NCI-H748 treated with DMSO at 0.1 percent for 48 hours (cell line): ENCODE data around the gene KCNJ9.

Experiments used
- DNase-seq: peaks from one replicate; lab custom pipeline; 2025; lab: John Stamatoyannopoulos, UW

KCNJ9 gene

DNA sequence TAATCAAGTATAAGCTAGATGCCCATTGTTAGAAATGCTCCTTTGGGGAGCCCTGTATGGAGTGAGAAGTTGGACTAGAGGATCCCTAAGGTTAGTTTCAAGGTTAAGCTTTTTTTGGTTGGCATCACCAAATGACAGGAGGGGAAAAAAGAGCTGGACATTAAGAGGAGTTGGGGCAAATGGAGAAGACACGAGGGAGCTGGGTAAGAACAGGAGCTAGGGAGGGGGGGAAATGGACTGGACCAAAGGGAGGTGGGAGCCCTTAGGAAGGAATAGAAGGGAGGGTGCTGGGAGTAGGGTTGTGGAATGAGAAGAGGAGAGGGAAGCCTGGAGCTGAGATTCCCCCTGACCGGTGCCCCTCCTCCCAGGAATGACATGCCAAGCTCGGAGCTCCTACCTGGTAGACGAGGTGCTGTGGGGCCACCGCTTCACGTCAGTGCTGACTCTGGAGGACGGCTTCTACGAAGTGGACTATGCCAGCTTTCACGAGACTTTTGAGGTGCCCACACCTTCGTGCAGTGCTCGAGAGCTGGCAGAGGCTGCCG lies 5.9 kb downstream of the KCNJ9 start:
- DNase-seq = no peak

DNA sequence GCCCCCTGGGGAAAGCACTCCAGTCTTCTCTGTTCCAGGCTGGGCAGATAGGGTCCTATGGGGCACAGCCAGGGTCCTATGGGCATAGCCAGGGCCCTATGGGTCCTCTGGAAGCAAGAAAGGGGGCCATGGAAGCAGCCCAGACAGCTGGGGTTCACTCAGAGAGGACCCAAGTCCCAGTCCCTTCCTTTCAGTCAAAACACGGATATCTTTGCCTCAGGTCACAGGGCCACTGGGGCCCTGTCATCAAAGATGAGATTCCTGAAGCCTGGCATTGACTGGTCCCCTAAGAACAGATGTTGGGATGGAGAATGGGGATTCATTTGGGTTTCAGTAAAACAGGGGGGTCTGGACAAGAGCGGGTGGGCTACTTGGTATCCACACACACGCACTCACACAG lies 8.5 kb downstream of the KCNJ9 start:
- no peak for DNase-seq

DNA sequence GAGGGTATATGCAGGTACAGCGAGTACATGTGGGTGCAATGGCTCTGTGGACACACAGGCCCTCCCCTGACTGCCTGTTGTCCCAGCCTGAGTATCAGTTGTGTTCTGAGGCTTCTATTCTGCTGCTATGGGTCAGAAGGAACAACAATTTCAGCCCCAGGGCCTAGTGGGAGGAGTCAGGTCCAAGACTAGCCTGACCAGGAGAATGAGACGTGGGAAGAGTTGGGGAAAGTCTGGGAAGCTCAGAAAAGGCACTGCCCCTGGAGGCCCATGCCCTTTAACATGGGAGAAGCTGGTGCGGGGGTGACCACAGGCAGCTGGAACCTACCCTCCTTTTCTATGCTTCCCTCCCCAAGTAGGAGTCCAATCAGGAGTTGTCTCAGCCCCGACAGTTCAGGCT lies 9.4 kb downstream of the KCNJ9 start:
- DNase-seq = no peak

DNA sequence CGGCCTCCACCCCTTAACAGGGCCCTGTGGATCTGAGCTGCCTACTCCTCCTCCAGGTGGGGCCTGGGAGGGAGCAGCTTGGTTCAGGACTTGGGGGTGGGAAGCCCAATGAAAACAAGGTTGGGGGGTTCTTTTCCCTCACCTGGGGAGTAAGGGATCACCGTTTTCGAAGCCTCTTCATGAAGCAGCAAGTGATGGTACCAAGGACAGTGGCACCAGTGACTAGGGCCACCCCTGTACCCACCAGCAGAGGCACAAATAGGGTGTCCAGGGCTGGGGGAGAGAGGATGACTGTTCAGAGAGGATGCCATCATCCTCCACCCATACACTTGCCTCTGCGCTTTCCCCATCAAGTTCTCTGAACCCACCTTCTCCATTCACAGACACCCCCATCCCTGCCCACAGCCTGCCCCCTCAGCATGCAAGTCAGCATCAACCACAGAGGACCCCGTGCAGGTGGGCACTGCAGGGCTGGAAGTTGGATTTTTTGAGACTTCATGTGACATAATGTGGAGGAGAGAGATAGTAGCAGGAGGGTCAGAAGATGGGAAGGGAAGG lies 10.4 kb downstream of the KCNJ9 start:
- DNase-seq = no peak

DNA sequence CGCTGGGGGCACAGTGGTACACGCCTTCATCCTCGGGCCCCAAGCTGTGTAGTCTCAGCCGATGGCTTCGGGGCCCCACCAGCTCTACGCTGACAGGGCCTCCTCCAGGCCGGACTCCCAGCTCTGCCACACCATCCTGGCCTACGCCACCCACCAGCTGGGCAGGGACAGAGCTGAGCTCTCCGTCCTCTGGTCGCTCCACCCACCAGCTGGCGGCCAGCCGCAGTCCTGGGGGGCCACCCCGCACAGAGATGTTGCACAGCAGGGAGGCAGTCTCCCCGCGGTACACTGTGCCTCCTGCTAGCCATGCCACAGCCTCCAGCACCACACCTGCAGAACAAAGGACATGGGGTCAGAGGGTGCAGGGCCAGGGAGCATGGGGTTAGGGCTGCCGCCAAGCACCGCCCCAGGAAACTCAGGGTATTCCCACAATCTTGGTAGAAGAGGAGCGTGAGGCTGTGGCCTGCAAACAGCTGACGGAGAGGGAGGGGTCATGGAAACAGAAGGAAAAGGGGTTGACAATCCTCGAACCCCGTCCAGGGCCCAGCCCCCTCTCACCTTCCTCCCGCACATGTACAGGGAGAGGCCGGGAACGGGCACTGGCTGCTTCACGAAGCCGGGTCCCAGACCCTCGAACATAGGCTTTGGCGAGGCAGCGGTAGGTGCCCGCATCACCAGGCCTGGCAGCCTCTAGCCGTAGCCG lies 11.2 kb downstream of the KCNJ9 start:
- DNase-seq = no peak

DNA sequence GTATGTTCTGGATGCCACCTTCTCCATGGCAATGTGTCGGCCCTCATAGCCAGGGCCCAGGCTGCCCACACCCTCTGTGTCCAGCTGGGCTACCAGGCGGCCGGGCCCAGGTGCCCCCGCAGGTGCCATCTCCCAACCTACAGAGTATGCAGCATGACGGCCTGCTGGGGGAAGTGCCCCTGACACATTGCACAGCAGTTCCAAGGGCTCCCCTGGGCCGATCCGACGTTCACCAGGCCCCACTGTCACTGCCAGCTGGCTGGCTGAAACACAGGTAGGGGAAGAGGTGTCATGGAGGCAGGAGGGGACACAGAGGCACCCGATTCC lies 11.7 kb downstream of the KCNJ9 start:
- no peak for DNase-seq

DNA sequence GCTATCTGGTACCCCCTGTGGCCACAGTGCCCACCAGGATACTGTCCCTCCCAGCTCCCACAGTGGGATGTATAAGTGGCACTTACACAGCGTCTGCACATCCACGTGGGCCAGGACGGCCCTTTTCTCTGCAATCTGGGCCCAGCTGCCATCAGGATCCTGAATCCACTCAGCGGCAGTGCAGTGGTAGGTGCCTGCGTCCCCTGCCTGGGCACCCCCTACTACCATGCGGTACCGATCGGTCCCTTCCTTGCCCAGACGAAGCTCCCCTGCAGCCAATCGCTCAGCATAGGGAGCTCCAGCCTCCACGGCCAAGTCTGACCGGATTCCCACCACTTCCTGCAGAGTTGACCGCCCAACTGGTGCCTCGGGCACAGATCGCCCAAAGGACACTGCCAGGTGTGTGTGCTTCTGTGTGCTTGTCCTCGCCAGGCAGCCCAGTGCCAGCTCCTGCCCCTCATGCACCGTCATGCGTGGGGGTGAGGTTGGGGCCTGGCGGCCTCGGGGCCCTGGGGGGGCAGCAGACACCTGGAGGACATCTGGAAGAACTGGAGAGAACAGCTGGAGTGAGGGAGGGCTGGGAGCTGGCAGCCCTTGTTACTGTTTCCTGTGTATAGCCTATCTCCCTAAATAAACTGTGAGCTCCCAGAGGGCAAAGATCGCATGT lies 12.4 kb downstream of the KCNJ9 start:
- DNase-seq = no peak

DNA sequence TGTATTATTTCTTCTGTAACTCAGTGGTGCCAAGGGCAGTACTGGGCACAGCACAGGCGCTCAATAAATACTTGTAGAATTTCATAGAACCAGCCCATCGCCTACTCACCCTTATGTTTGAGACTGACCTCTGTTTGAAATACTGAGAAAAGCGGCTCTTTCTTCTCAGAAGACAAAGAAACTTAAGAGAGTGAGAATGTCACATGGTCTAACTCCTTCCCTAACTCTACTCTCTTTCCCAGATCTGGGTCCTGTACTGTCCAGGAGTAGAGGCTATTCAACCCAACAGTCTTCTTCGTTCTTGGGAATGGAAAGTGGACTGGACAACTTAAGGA lies 12.9 kb downstream of the KCNJ9 start:
- DNase-seq = no peak

DNA sequence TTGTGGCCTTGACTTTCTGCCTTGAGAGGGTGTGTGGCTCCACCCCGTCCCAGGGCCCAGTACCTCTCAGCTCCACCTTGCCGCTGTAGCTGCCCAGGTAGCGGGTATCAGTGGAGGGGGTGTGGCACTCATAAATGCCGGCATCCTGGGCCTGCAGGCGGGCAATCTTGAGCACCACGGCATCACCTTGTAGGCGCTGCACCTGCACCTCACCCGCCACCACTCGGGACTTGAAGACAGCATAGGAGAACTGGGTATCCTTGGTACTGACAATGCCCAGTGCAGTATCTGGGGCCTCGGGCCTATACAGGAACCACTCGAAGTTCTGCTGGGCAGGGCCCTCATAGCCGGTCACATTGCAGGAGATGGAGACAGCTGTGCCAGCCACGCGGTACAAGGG lies 13.5 kb downstream of the KCNJ9 start:
- DNase-seq = no peak

DNA sequence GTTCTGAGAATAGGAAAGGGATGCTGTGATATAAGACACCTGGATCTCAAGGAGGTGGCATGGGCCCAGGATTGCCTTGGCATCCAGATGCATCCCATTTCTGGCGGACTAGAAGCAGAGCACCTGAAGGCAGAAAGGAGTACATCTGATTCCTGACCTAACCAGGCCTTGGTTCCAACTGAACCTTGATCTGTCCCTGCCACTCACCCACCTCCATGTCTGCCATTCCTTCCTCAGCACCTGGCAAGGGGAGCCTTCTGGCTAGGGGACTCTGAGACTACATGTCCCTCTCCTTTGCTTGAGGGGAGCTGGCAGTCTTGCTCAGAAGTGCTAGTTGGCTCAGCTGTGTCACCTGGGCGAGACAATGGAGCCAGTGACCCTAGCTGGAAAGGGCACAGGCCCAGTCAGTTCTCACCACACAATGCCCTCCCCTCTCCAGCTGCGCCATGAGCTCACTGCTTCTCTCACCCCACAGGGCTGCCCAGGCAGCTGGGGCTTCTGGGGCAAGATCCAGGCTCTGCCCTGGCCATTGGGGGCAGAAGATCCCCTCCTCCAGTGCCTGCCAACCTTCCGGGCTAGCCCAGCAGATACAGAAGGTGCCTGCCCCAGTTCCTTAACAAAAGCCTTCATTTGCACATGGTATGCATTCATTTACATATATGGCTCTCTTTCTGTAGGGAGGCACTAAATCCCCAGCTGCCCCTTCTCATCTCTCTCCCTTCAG lies 14.2 kb downstream of the KCNJ9 start:
- no peak for DNase-seq

DNA sequence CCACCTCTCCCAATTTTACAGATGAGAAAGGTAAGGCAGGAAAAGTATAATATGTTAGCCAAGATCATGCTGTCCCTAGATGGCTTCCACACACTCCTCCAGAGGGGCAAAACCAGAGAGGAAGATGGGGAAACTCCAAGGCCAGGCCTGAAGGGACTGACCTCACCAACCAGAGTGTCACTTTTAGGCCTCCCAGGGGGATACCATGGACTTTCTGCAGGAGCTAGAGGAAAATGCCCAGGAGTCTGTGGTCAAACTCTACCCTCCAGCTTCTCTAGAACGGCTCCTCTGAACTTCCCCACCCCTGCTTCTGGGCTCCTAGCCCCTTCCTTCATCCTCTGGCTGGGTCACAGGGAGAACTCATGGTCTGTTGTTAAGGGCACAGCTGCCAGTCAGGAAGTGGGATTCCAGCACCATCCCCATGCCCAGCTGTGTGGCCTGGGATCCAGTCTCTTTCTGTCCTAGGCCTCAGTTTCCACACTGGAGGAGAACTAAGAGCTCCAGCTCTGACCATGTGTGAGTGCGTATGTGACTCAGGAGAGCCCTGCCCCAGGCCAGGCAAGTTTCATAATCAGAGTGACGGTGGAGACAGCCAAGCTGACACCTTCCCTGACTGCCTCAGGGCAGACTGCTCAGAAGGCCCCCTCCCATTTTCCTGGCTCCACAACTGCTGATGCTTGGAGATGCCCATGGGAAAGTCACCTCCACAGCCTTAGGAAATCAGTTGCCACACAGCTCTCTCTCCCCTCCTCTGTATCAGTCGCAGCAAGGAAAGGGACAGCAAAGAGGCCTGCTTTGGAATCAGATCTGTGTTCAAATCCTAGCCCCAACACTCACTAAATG lies 15.2 kb downstream of the KCNJ9 start:
- DNase-seq = no peak

DNA sequence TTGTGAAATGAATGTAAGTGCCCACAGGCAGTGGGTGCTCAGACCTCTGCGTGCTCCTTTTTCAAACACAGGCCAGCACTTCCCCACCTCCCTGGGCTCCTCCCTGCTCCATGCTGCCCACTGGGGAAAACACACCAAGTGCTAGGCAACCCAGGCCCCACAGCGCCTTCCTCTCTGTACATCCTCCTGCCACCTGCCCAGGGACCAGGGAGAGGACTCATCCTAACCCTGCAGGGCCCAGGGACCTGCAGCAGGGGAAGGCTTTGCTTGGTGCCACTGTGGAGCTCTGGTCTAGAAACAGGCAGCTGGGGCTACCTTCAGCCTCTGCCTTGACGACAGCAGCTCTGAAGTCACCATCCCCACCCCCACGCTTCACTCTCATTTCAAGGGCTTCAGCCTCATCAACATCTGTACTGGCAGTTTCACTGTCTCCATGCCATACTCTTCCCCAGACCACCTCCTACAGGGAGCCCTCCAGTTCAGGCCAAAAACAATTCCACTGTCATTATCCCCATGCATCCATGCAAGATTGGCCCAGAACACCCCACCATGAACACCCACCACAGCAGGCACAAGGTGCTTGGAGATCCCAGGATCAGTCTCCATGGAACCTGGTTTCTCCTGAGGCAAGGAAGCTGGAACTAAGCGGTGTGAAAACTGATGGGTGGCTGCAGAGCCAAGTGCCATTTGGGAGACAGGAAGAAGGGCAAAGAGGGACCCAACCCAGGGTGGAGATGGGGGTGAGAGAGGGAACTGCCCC lies 16.0 kb downstream of the KCNJ9 start:
- DNase-seq = no peak

DNA sequence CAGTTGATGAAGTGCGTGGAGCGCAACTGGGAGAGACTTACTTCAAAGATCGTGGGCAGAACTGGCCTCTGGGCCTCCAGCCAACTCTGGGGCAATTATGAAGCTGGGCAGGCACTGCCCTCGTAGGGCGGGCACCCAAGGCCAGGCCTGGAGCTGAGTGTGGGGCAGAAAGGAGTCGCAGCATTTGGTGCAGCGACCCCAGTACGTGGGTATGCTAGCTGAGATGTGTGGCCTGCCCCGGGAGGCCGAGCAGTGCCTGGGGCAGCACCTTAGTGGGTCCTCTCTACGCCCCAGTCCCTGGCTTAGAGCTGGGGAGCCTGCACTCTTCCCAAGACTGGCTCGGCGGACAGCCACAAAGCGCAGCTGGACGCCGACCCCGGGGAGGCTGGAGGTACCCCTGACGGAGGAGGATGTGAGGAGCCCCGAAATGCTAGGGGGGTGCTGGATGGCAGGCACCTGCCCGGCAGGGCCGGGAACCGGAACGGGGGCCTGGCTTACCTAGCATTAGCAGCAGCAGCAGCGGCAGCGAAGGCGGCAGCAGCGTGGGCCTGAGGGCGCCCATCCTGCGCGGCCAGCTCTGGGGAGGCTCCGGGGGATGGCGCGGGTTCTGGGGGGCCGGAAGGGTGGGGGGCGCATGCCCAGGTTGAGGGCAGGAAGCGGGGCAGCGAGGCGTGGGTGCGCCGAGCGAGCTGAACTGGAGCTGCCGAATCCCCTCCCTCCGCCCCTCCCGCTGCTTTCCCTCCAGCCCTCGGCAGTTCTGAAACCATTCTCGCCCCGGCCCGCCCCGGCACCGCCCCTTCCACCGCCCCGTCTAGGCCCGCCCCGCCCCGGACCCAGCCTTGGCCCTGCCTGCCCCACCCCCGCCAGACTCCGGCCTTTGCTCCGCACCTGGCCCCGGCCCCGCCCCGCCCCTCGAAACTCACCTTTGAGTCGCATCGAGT lies 16.8 kb downstream of the KCNJ9 start, which contains the start of gene IGSF8:
Gene IGSF8, minus strand, starts transcription at position 709 of the 941 bp plus-strand sequence. Its CDS starts 147 bp downstream, at position 562.
- peak; percentile 74 for DNase-seq

DNA sequence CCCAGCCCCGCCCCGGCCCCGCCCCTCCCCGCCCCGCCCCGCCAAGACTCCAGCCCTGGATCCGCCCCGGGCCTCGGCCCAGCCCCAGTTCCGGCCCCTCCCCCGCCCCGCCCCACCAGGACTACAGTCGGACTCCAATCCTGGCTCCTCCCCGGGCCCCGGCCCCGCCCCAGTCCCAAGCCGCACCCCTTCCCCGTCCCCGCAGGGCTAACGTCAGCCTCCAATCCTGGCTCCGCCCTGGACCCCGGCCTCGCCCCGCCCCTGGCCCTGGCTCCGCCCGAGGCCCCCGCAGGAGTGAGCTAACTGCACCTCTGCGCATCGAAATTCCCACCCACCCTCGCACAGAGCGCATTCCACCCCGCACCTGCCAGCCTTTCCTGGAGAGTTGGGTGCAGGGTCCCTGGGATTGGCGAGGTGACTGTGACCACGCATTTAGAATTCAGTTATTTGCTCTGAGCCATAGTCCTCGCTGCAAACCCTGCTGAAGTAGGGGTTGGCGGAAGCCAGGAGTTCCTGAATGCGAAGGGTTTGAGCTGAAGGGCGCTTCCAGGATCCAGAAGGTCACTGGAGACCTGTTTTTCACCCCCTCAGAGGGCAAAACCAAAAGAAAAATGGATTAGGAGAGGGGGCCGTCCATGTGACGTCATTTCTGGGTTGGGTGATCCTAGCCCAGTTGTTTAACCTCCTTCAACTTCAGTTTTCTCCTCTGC lies 17.7 kb downstream of the KCNJ9 start:
- DNase-seq = peak; percentile 85

DNA sequence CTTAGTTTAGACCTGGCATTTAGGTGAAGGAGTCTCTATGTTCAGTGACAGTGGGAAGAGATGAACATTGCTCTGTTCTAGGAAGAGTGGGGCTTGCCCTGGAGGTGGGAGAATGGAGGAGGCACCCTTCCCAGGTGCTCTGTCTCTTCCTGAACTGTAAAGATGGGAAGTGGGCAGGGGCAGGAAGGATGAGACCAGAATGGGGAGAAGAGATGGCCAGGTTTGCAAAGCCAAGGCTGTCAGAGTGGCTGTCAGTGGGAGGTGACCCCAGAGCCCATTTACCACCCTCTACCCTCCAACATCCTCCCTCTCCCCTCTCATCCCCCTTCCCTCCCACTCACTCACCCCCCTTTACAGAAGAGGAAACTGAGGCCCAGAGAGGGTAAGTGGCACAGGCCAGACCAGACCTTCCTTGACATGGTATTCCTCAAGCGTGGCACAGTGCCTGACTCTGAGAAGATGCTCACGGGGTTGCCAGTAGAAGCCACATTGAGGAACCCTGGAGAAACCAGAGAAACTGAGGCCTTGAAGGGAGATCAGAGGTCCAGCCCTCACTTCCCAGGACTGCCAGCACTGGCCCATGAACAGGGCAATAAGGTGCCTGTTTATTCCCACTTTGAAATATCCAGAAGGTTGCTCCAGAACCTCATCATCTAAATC lies 18.5 kb downstream of the KCNJ9 start:
- DNase-seq = no peak

DNA sequence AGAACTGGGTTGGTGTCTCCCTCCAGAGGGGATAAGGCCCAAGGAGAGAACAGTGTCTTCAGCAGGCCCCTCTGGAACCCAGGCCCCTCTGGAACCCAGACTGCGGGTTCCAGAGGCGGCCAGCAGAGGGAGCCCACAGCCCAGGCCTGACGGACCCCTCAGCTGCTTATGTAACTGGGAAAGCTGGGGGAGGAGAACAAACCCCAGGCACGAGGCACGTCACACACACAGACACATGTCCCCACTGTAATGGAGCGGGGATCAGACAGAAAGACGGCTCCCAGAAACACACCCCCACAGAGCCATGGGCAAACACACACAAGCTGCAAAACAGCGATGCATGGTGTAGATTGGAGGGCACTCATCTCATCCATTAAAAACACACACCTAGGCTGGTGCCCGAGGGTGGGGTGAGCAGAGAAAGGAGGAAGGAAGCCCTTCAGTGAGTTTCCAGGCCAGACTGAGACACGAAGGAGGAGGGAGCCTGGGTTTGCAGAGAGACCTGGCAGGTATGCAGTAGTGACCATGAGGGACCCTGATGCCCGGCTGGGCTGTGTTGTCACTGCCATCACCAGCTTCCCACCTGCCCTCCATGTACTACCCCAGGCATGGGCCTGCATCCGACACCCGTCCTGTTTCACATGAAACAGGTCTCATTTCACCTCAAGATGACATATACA lies 19.8 kb downstream of the KCNJ9 start:
- peak; percentile 61 for DNase-seq

DNA sequence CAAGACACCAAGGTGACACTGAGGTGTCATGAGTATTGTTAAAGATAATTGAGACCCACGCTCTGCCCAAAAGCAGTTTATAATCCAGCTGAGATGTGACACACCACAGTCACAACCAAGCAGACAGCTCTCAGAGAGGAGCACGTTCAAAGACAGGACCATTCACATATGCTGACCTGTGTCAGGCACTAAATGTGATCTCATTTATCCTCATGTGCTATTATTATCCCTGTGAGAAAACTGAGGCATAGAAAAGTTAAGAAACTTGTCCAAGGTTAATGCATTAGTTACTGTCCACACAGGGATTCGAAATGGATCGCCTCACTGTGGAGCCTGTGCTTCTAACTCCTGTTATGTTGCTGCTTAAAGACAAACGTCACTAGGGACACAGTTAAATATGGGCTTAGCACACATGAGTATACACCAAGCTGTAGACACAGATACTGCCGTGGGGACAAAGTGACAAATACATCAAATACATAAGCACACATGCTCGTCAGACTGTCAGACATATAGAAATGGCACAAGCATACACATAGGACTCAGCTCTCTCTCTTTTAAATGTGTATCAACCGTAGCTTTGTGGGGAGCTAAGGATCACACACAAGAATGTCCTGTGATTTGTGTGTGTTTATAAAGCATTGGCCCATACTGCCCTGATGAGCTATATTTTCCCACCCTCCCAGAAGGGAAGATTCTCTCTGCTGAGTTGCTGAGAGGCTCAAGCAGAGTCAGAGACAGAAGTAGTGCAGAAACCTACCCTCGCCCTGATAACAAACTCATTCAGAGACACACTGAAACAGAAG lies 20.6 kb downstream of the KCNJ9 start:
- DNase-seq = no peak
